SW 1271 (cell line): ENCODE data around the gene CCSER1.
"Not testable (repeated sequence)": the region's sequence is repeated elsewhere in the genome, so short reads cannot be mapped to it uniquely, and the experiment has no call there.

Experiments
- DNase-seq, 2 experiments: peaks; one replicate each; lab custom pipeline; 2025; lab: John Stamatoyannopoulos, UW

CCSER1 gene

GRCh38 chr4:90299373-90299772 is 172.2 kb downstream of the CCSER1 start:
- no peak for DNase-seq

GRCh38 chr4:90306810-90307209 is 179.6 kb downstream of the CCSER1 start:
- no peak for DNase-seq

GRCh38 chr4:90317140-90317539 is 189.9 kb downstream of the CCSER1 start:
- peak in 1 of 2 experiments; percentile 1 for DNase-seq

- DNase-seq = peak in 1 of 2 experiments; percentile 37
Observed at GRCh38 chr4:90317785-90318184, 190.6 kb downstream of the CCSER1 start.

GRCh38 chr4:90318193-90318592 is 191.0 kb downstream of the CCSER1 start:
- no peak for DNase-seq

GRCh38 chr4:90328558-90328957 is 201.4 kb downstream of the CCSER1 start:
- no peak for DNase-seq

GRCh38 chr4:90330546-90330945 is 203.4 kb downstream of the CCSER1 start:
- DNase-seq = no peak

- DNase-seq = no peak
Observed at GRCh38 chr4:90345549-90346215, 218.5 kb downstream of the CCSER1 start.

- DNase-seq = no peak
Observed at GRCh38 chr4:90349636-90350035, 222.4 kb downstream of the CCSER1 start.

GRCh38 chr4:90357117-90357710 is 230.0 kb downstream of the CCSER1 start:
- peak in 1 of 2 experiments; percentile 39 for DNase-seq

GRCh38 chr4:90375081-90375480 is 247.9 kb downstream of the CCSER1 start:
- no peak for DNase-seq

- DNase-seq = no peak
Observed at GRCh38 chr4:90393215-90393614, 266.0 kb downstream of the CCSER1 start.

- DNase-seq = no peak
Observed at GRCh38 chr4:90403781-90404180, 276.6 kb downstream of the CCSER1 start.

GRCh38 chr4:90407897-90408296 is 280.7 kb downstream of the CCSER1 start:
- not testable (repeated sequence) for DNase-seq

GRCh38 chr4:90412786-90413185 is 285.6 kb downstream of the CCSER1 start:
- DNase-seq = not testable (repeated sequence)

GRCh38 chr4:90415116-90415515 is 287.9 kb downstream of the CCSER1 start:
- DNase-seq = no peak

- peak in 1 of 2 experiments; percentile 31 for DNase-seq
Observed at GRCh38 chr4:90419124-90419711, 292.0 kb downstream of the CCSER1 start.

- DNase-seq = no peak
Observed at GRCh38 chr4:90421161-90421560, 294.0 kb downstream of the CCSER1 start.

- DNase-seq = no peak
Observed at GRCh38 chr4:90425893-90426292, 298.7 kb downstream of the CCSER1 start.

- DNase-seq = no peak
Observed at GRCh38 chr4:90438522-90438921, 311.3 kb downstream of the CCSER1 start.

GRCh38 chr4:90441770-90442169 is 314.6 kb downstream of the CCSER1 start:
- DNase-seq = no peak

GRCh38 chr4:90442619-90443018 is 315.4 kb downstream of the CCSER1 start:
- DNase-seq = no peak

- DNase-seq = no peak
Observed at GRCh38 chr4:90443231-90443630, 316.0 kb downstream of the CCSER1 start.
